NCI-H2107 (cell line): Measurements from ENCODE around the gene ASGR1.

Source experiments
- DNase-seq: peaks from one replicate; lab custom pipeline; 2025; lab: John Stamatoyannopoulos, UW

The ASGR1 gene, protein sequence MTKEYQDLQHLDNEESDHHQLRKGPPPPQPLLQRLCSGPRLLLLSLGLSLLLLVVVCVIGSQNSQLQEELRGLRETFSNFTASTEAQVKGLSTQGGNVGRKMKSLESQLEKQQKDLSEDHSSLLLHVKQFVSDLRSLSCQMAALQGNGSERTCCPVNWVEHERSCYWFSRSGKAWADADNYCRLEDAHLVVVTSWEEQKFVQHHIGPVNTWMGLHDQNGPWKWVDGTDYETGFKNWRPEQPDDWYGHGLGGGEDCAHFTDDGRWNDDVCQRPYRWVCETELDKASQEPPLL

GRCh38 chr17:7179317-7180254 is at the start of gene ASGR1:
Gene ASGR1, minus strand, starts transcription at chr17:7179370. Its CDS starts 807 bp downstream, at chr17:7178563.
- no peak for DNase-seq

GRCh38 chr17:7228920-7229319 is 49.8 kb upstream of the ASGR1 start:
- DNase-seq: no peak

GRCh38 chr17:7226721-7227710 is 47.8 kb upstream of the ASGR1 start:
- DNase-seq: no peak

- DNase-seq: no peak
Observed at GRCh38 chr17:7225711-7226331, 46.7 kb upstream of the ASGR1 start.

DNA sequence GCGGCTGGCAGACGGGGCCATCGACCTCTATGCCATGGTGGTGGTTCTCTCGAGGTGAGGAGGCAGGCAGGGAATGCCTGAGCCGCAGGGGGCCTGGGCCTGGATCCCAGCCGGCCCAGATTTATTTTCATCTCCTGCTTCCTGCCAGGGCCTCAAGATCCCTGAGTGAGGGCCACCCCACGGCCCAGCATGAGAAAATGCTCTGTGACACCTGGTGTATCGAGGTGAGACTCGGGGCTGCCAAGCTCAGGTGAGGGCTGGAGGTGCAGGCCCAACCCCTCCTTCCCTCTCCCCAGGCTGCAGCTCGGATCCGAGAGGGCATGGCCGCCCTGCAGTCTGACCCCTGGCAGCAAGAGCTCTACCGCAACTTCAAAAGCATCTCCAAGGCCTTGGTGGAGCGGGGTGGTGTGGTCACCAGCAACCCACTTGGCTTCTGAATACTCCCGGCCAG is 45.5 kb upstream of the ASGR1 start:
- DNase-seq: no peak

GRCh38 chr17:7224110-7224509 is 44.9 kb upstream of the ASGR1 start:
- DNase-seq: no peak

- no peak for DNase-seq
Observed at GRCh38 chr17:7223375-7223774, 44.2 kb upstream of the ASGR1 start.

GRCh38 chr17:7222972-7223292 is 43.8 kb upstream of the ASGR1 start:
- DNase-seq: no peak

GRCh38 chr17:7222093-7222971 is 43.2 kb upstream of the ASGR1 start:
- DNase-seq: no peak

GRCh38 chr17:7221278-7222092 is 42.3 kb upstream of the ASGR1 start:
- DNase-seq: no peak

DNA sequence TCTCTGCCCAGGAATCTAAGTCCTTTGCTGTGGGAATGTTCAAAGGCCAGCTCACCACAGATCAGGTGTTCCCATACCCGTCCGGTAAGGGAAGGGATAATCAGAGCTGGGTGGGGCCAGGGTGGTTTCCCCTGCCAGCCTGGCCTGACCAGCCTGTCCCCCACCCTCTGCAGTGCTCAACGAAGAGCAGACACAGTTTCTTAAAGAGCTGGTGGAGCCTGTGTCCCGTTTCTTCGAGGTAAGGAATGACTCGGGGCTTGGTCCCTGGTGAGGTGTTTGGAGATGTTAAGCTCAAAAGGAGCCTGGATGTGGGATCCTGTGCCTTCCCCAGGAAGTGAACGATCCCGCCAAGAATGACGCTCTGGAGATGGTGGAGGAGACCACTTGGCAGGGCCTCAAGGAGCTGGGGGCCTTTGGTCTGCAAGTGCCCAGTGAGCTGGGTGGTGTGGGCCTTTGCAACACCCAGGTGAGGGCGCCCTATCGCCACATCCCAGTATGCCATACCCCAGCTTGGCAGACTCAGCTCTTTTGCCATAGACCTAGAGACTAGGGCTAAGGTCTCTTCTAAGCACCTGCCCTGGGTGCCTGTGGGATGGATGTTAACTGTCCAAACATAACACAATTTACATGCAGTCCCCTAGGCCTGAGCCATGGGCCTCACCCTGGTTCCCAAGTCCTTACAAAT is 41.6 kb upstream of the ASGR1 start:
- no peak for DNase-seq

DNA sequence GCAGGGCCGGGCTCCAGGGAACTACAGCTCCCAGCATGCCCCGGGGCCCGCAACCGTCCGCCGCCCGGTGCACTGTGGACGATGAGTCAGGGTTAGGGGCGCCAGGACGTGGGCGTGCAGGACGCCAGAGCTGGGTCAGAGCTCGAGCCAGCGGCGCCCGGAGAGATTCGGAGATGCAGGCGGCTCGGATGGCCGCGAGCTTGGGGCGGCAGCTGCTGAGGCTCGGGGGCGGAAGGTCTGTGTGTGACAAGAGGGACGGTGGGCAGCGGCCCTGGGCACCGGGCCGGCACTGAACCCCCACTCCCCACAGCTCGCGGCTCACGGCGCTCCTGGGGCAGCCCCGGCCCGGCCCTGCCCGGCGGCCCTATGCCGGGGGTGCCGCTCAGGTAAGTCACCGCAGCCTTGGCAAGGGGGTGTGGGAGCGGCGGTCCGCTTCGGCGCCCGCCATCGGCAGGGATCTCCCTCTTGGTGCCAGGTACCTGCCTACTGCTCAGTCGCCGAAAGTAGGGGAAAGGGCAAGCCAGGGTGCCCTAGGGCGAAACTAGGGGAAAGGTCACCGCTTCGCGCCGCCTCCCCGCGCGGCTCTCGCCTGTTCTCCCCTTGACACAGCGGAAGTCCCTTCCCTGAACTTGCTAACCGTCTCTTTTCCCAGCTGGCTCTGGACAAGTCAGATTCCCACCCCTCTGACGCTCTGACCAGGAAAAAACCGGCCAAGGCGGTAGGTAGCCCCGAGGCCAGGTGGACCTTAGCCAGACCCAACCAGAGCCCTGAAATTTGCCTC is 40.8 kb upstream of the ASGR1 start, which contains the start of the genes ACADVL and DLG4:
TSS of gene ACADVL (plus strand) at position 127 of the 781 bp plus-strand sequence. CDS start at position 174, 47 bp downstream.
TSS of gene DLG4 (minus strand) at position 25 of the 781 bp plus-strand sequence.
- DNase-seq: no peak

- DNase-seq: no peak
Observed at GRCh38 chr17:7219229-7219811, 40.1 kb upstream of the ASGR1 start.

DNA sequence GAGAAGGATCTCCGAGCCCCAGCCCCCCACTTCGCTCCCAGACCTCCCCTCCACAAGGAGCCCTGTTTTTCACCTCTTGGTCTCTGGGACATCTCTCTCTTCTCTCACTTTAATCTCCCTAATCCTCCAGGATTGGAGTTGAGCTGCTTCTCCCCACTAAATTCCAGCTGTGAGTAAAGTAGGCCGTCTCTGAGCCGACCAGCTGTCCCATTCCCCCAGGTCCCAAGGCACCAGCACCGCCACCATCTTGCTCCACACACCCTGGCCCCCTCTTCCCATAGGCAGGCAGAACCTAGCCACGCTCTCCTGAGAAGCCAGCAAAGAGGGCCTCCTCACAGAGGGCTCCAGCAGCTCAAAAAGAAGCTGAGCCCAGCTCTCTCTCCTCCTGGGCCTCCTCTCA is 39.6 kb upstream of the ASGR1 start:
- no peak for DNase-seq

DNA sequence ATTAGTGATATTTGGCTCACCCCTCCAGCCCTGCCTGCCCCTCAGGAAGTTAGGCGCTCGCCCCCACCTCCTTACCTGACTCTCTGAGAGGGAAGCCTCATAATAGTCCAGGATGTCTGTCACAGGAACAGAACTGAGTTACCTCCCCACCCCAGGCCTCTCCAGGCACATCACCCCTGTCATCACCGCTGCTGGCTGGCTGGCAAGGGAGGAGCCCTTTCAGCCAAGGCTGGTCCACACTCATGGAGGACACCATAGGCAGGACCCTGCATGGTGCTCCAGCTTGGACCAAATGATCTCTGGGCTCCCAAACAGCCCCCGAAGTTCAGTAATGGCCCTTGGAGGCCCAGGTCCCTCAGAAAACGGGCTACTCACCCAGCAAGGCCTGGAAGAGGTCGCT is 39.0 kb upstream of the ASGR1 start:
- DNase-seq: no peak

- DNase-seq: no peak
Observed at GRCh38 chr17:7217113-7217987, 38.2 kb upstream of the ASGR1 start.
